ENCODE results near the gene UVRAG.
"Not testable (repeated sequence)": the region's sequence is repeated elsewhere in the genome, so short reads cannot be mapped to it uniquely, and the experiment has no call there.

UVRAG gene

DNA sequence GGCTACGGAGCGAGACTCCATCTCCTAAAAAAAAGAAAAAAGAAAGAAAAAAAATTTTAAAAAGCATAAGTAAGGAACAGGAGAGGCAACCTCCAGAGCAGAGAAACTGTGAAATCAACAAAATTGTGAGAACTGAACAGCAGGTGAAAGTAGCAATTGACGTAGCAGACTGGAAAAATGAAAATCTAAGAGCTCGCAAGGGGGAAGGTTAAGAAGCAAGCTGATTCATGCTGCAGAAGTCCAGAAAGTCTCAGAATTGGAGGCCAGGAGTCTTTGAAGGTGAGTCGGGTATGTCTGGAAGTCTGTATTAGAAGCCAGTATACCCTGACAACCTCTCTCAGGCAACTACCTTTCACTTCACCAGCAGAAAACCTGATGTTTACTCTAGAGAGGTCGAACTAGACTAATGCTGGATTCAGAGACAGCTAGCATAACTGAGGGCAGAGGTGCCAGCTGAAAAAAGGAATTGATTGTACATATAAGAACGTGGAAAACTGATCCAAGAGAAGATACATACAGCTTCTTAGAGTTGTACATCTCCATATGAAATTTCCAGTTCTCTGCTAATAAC is 229.8 kb downstream of the UVRAG start:
- no peak for DNase-seq (ENCODE audit: low read depth, low spot score)
- H3K27ac ChIP-seq, result no peak overlapping the region

DNA sequence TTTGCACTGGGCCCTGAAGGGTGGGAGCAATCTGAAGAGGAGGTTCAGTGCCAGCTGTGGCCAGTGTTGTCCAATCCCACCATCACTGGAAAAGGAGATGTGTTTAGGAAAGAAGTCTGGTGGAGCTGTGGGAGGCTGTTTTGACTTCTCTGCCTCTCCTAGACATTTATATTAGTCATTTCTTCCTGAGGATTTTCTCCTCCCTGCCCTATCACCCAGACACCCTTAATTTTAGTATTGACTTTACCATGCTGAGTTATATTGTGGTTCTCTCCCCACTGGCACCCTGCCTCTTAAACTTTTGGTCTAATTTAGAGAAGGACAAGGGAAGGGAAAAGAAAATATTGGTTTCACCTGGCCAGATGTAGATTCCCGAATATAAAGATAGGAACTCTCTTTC is 232.2 kb downstream of the UVRAG start:
- no peak overlapping the region for H3K27ac ChIP-seq
- no peak for DNase-seq (ENCODE audit: low read depth, low spot score)

DNA sequence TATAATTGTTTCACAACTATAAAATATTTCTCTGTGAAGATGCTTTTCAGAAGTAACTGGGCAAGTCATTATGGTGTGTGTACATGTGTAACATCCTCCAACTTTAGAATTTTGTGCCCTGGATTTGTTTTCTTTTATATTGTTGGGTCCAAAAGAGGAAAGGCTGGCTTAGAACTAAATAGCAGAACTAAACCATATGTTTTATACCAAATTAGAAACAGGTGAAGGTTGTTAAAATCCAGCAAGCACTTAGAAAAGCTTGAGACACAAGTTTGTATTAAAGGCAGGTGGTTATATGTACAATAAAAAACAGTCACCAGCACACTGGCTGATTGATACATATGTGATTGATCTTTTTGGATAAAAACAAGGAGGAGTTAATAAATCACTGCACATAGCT is 232.8 kb downstream of the UVRAG start:
- DNase-seq (ENCODE audit: low read depth, low spot score), result no peak
- no peak overlapping the region for H3K27ac ChIP-seq

DNA sequence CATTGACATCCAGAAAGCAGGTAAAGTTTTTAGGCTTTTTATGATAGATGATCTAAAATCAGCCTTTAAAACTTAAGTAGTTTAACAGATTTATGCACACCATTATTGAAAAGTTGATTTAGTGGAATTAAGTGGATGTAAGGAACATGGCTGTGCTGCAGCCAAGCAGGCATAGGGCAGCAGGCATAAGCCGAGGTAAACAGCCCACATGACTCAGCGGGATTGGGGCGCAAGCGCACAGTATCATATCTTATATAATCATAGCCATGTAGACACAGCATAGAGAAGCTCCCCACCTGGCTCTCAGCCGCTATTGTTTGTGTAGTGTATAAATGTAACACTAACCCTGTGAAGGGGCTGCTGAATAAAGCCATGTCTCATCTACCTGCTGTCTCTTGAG is 233.8 kb downstream of the UVRAG start:
- no peak overlapping the region for H3K27ac ChIP-seq
- DNase-seq (ENCODE audit: low read depth, low spot score), result no peak

DNA sequence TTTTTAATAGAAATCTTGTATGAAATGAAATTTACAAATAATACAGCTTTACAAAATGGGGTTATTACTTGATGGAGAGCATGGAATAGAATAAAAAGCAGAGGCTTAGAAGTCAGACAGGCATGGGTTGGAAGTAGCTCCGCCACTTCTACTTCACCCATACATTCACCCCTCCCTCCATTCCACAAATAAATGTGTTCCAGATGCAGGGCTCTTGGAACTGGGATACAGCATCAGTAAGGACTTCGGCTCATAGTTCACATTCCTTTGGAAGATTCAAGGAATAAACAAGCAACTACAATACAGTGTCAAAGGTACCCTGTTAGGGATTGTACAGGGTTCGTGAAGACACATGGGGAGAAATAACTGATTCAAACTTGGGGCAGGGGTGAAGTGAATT is 234.5 kb downstream of the UVRAG start:
- no peak overlapping the region for H3K27ac ChIP-seq

DNA sequence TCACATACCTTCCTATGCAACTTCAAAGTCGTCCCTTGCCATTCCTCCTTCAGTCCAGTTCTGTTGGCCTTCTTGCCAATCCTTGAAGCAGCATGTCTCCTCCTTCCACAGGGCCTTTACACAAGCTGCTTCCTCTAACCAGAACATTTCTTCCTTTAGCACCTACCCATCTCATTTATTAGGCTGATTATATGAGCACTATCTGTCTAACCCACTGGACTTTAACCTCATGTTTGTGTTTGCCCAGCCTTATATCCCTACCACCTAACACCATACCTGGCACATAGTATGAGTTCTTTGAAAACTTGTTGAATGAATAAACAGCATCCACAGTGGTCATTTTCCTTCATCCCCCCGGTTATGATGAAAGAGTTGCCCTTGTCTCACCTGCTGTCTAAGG is 236.9 kb downstream of the UVRAG start:
- no peak overlapping the region for H3K27ac ChIP-seq
- DNase-seq (ENCODE audit: low read depth, low spot score), result no peak

More for the DNA sequence above, 234.5 kb downstream of the UVRAG start:
- no peak for DNase-seq (ENCODE audit: low read depth, low spot score)

DNA sequence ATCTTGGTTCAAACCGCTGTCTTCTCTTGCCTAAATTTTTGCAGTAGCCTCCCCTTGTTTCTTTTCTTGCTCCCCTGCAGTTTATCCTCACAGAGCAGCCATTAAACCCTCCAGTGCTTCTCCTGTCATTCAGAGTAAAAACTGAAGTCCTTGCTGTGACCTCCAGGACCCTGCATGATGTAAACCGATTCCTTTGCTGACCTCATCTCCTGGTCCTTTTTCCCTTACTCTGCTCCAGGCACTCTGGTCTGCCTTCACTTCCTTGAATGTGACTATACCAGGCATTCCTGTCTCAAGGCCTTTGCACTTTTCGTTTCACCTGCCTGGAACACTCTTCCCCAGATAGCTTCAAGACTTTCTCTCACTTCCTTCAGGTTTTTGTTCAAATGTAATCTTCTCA is 239.3 kb downstream of the UVRAG start:
- no peak for DNase-seq (ENCODE audit: low read depth, low spot score)
- H3K27ac ChIP-seq, result no peak overlapping the region

DNA sequence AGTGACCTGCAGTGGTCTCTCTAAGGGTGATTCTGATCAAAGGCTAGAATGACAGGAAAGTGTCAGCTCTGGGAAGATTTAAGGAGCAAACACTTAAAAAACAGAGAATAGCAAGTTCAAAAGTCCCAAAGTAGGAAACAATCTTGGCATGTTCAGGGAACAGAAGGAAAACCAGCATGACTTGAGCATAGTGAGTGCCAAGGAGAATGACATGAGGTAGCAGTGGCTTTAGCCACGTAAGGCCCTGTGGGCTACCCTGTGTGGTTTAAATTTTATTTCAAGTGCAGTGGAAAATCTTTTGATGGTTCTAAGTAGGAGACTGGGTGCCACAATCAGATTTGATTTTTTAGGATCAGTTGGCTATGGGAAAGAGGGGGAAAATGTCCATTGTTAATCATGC is 241.9 kb downstream of the UVRAG start:
- no peak for DNase-seq (ENCODE audit: low read depth, low spot score)
- H3K27ac ChIP-seq, result no peak overlapping the region

DNA sequence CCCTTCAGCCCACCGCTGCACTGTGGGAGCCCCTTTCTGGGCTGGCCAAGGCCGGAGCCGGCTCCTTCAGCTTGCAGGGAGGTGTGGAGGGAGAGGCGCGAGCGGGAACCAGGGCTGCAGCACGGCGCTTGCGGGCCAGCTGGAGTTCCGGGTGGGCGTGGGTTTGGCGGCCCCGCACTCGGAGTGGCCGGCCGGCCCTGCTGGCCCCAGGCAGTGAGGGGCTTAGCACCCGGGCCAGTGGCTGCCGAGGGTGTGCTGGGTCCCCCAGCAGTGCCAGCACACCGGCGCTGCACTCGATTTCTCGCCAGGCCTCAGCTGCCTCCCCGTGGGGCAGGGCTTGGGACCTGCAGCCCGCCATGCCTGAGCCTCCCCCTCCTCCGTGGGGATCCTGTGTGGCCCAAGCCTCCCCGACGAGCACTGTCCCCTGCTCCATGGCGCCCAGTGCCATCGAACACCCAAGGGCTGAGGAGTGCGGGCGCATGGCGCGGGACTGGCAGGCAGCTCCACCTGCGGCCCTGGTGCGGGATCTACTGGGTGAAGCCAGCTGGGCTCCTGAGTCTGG is 245.5 kb downstream of the UVRAG start:
- not testable (repeated sequence) for DNase-seq (ENCODE audit: low read depth, low spot score); H3K27ac ChIP-seq

DNA sequence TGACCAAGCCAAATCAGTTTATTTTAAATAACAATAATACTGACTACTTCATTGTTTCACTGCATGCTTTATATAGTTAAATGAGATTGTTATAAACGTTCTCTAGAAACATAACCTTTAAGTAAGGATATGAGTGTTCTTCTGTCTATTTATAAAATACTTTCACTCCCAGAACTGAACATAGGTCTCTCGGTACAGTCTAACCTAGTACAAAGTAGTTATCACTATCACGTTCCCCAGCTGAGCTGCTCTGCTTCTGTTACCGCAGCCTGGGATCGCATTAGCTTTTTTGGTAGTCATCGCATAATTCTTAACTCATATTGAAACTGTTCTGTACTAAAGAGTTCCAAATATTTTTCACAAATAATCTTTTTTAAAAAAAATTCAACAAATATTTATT is 247.7 kb downstream of the UVRAG start:
- no peak overlapping the region for H3K27ac ChIP-seq
- no peak for DNase-seq (ENCODE audit: low read depth, low spot score)

DNA sequence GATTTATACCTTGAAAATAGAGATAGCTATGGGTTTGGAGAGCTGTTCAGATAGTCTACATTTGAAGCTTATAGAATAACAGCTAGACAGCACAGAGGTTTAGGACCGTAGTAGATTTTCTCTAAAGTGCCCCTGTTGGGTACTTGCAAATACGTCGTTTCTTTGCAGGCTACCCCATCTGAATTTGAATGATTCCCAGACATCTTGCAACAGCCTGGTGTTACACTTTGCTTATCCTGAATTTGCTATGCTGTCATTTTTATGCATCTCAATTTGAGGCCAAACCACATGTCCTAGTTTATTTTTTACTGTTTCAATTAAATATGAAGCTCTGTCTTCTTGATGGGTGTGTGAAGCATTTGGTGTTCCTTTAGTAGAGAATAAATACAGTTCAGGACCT is 249.2 kb downstream of the UVRAG start:
- DNase-seq (ENCODE audit: low read depth, low spot score), result no peak
- H3K27ac ChIP-seq, result no peak overlapping the region

DNA sequence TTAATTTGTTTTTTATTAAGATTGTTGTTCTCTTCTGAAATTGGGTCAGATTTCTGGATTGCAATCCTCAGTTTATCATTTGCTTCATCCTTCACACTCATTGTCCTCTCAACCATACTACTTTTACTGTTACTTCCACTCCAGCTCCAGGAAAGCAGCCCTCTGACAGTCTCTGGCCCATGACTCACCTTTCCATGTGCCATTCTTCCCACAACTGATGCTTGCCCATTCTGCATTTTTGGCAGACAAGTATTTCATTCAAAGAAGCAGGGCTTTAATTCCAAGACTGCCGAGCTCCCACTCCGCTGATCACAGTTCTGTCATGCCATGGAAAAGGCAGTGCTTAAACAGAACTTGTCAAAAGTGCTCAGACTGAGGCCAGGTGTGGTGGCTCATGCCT is 252.1 kb downstream of the UVRAG start:
- H3K27ac ChIP-seq, result no peak overlapping the region
- no peak for DNase-seq (ENCODE audit: low read depth, low spot score)

DNA sequence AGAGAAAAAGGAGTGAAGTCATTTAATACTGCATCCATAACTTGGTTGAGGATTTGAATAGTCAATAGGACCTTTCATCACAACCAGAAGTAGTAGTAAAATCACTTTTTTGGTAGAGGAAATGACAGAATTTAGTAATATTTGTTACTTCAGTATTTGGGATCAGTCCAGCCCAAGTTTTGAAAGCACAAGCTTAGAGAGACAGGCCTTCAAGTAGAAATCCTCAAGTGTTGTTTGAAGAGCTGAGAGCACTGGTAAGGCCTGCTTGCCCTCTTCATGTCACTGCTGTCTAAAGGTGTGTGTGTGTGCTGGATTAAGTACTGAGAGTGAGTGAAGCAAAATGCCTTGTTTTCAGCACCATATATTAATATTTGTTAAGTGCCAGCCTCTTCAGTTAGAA is 254.0 kb downstream of the UVRAG start:
- DNase-seq (ENCODE audit: low read depth, low spot score), result no peak
- H3K27ac ChIP-seq, result no peak overlapping the region

DNA sequence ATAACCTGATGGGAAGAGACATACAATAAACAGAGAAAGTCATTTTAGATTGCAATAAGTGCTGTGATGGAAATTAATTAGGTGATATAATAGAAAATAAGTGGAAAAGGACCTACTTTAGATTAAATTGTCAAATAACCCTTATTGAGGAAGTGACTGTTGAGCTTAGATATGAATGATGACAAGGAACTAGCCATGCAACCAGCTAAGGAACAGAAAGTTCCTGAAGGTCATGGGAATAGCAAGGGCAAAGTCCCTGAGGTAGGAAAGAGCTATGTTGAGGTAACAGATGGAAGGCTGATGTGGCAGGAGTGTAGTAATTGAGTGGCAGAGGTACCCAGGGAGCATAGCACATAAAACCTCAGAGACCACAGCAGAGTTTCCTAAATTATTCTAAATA is 256.1 kb downstream of the UVRAG start:
- H3K27ac ChIP-seq, result no peak overlapping the region
- no peak for DNase-seq (ENCODE audit: low read depth, low spot score)

DNA sequence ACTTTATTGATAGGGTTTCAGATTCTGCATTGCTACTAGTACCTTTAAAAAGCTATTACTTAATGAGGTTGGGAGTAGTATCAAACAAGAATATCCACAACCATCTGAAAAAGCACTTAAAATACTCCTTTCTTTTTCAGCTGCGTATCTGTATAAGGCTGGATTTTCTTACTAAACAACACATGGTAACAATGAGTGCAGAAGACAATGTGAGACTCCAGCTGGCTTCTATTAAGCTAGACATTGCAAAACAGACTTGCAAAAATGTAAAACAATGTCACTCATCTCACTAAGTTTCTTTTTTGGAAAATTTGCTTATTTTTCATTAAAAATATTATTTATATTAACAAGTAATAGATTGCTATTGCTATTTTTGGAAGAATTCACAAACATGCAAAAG is 258.7 kb downstream of the UVRAG start:
- H3K27ac ChIP-seq, result no peak overlapping the region
- DNase-seq (ENCODE audit: low read depth, low spot score), result no peak

DNA sequence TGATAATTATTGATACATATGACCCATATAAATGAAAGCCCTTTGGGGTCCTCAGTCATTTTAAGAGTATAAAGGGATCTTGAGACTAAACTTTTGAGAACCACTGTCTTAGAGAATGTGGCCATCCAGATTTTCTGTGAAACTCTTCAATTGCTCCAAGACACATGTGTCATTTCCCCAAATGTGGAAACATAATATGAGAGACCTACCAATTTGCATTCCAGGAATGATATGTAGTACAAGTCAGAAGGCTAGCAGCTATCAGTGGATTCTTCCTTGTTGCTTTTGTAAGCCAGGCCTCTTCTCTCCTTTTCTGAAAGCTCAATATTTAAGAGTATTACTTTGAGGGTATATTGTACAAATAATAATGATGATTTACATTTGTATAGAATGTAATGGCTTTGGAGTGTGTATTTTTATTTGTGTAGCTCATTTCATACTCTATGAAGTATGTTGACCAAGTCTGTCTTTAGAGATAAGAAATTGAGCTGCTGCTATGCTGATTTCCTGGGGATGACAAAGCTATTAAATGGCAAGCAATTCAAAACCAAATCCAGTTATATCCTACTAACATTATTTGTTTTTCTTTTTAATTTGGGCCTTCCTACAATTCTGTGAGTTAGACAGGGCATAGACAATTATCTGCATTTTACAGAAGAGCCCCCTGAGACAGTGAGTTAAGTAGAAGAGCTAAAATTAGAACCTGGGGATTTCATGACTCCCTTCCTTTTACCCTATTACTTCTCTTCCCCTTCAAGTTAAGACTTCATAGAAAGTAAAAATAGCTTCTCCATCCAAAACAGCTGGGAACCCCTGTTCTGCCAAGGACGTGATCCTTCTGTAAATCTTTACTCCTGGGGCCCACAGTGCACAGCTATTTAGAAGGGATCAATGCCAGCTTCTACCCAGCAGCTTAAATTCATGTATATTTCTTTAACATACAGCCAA is 259.4 kb downstream of the UVRAG start:
- no peak for DNase-seq (ENCODE audit: low read depth, low spot score)
- H3K27ac ChIP-seq, result no peak overlapping the region

DNA sequence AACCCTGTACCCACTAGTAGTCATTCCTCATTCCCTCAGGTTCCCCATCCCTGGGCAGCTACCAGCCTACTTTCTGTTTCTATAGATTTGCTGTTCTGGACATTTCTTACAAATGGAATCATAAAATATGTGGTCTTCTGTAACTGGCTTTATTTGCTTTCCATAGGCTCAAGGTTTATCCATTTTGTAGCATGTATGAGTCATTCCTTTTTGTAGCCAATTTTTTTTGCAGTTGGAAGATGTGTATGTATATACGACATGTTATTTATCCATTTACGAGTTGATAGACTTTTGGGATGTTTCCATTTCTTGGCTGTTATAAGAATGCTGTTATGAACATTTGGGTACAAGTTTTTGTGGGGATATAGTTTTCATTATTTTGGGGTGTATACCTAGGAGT is 260.7 kb downstream of the UVRAG start:
- no peak overlapping the region for H3K27ac ChIP-seq
- no peak for DNase-seq (ENCODE audit: low read depth, low spot score)

DNA sequence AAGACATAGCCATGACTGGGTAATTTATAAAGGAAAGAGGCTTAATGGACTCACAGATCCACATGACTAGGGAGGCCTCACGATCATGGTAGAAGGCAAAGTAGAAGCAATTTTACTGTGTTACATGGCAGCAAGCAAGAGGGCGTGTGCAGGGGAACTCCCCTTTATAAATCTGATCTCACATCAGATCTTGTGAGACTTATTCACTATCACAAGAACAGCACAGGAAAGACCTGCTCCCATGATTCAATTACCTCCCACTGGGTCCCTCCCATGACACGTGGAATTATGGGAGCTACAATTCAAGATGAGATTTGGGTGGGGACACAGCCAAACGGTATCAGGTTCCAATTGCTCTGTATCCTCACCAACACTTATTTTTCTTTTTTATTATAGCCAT is 261.2 kb downstream of the UVRAG start:
- H3K27ac ChIP-seq; DNase-seq (ENCODE audit: low read depth, low spot score): not testable (repeated sequence)

DNA sequence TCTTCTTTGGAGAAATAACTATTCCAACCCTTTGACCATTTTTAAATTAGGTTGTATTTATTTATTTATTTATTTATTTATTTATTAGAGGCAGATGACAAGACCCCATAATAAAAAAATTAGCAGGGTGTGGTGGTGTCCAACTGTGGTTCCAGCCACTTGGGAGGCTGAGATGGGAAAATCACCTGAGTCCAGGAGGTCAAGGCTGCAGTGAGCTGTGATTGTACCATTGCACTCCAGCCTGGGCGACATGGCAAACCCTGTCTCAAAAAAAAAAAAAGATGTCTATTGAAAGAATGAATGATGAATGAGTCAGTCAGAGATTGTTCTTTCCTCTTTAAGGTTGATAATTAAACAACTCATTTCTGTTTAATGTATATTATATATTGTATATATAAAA is 261.7 kb downstream of the UVRAG start:
- H3K27ac ChIP-seq, result no peak overlapping the region
- no peak for DNase-seq (ENCODE audit: low read depth, low spot score)

DNA sequence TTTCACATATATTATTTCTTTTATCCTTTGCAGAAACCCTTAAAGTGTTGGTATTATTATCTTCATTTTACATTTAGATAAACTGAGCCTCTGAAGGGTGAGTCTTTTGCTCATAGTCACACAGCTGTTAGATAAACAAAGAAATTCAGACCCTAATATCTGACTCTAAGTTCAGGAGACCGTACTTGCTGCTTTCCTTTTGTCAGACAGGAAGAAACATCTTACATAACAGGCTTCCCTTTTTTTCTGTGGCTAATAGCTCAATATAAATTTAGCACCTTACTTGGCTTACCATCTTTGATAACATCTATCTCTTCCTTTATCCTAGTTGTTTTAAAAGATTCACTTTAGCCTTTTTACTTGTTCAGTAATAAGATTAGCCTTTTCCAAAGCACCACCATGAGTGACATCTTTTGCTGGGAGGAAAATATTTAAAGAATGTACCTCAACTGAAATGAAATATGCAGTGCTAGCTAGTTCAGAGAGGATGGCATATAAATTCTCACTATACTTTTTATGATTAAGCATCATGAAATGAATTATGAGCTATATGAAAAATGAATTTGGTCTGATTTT is 262.7 kb downstream of the UVRAG start:
- no peak for DNase-seq (ENCODE audit: low read depth, low spot score)
- no peak overlapping the region for H3K27ac ChIP-seq

DNA sequence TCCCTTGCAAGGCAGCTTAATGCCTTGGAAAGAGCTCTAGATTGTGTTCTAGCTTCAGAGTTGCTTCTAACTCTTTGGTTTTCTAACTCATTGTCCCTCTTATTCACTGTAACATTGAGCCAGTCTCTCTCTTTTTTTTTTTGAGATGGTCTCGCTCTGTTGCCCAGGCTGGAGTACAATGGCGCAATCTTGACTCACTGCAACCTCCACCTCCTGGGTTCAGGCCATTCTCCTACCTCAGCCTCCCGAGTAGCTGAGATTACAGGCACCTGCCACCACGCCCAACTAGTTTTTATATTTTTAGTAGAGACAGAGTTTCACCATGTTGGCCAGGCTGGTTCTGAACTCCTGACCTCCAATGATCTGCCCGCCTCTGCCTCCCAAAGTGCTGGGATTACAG is 266.1 kb downstream of the UVRAG start:
- not testable (repeated sequence) for H3K27ac ChIP-seq; DNase-seq (ENCODE audit: low read depth, low spot score)

All from epithelial cell of prostate (primary cell).